HG03354 (cell line): ENCODE measurements around the gene FGF18.

ENCODE experiments used
- ATAC-seq: cut with Tn5 transposase; IDR thresholded peaks from one replicate; pipeline ENCODE4 v1.9.1; 2021; ENCODE audit warnings: mild to moderate bottlenecking; ENCODE audit not compliant: unreplicated experiment, poor library complexity, severe bottlenecking

The FGF18 gene

GRCh38 chr5:171462136-171462927 is 42.9 kb downstream of the FGF18 start:
- no peak for ATAC-seq

- no peak for ATAC-seq
Observed at GRCh38 chr5:171462928-171463861, 43.7 kb downstream of the FGF18 start.

GRCh38 chr5:171463862-171464229 is 44.4 kb downstream of the FGF18 start:
- no peak for ATAC-seq

- no peak for ATAC-seq
Observed at GRCh38 chr5:171464829-171465228, 45.4 kb downstream of the FGF18 start.

- no peak for ATAC-seq
Observed at GRCh38 chr5:171467107-171467506, 47.7 kb downstream of the FGF18 start.

GRCh38 chr5:171469326-171469725 is 49.9 kb downstream of the FGF18 start:
- ATAC-seq: no peak

GRCh38 chr5:171470420-171470819 is 51.0 kb downstream of the FGF18 start:
- no peak for ATAC-seq

- ATAC-seq: no peak
Observed at GRCh38 chr5:171474230-171474813, 54.9 kb downstream of the FGF18 start.

GRCh38 chr5:171475596-171475995 is 56.1 kb downstream of the FGF18 start:
- ATAC-seq: no peak

- ATAC-seq: no peak
Observed at GRCh38 chr5:171476701-171477100, 57.3 kb downstream of the FGF18 start.

- ATAC-seq: no peak
Observed at GRCh38 chr5:171477101-171477500, 57.7 kb downstream of the FGF18 start.

- ATAC-seq: no peak
Observed at GRCh38 chr5:171477666-171478065, 58.2 kb downstream of the FGF18 start.

GRCh38 chr5:171478946-171479775 is 59.7 kb downstream of the FGF18 start:
- no peak for ATAC-seq

- ATAC-seq: no peak
Observed at GRCh38 chr5:171479776-171480125, 60.3 kb downstream of the FGF18 start.

- no peak for ATAC-seq
Observed at GRCh38 chr5:171480239-171480638, 60.8 kb downstream of the FGF18 start.

GRCh38 chr5:171481571-171482433 is 62.4 kb downstream of the FGF18 start:
- ATAC-seq: no peak

GRCh38 chr5:171482434-171482730 is 62.9 kb downstream of the FGF18 start:
- ATAC-seq: no peak

- ATAC-seq: no peak
Observed at GRCh38 chr5:171483551-171484135, 64.2 kb downstream of the FGF18 start.

- ATAC-seq: no peak
Observed at GRCh38 chr5:171484460-171484899, 65.0 kb downstream of the FGF18 start.
